Umbilical cord (tissue), 2 donors: ENCODE data around the gene TBX18. TPM values are rescaled to one million over a fixed set of nuclear protein-coding genes. Genes with fewer than 3 reads are reported as not detected.

Experiments used
- DNase-seq: peaks from one replicate; pipeline ENCODE4 v3.0.0-alpha.2; 2015; ENCODE audit warnings: low spot score
- total RNA-seq: library from RNA; depleted of rRNA; stranded (reverse); fragments of >200 nt; gene quantifications from one replicate; pipeline ENCODE4 v1.2.3, GENCODE V29; 2014; ENCODE audit warnings: low replicate concordance; ENCODE audit not compliant: insufficient read depth

The TBX18 gene
- 43.6 TPM for total RNA-seq

DNA sequence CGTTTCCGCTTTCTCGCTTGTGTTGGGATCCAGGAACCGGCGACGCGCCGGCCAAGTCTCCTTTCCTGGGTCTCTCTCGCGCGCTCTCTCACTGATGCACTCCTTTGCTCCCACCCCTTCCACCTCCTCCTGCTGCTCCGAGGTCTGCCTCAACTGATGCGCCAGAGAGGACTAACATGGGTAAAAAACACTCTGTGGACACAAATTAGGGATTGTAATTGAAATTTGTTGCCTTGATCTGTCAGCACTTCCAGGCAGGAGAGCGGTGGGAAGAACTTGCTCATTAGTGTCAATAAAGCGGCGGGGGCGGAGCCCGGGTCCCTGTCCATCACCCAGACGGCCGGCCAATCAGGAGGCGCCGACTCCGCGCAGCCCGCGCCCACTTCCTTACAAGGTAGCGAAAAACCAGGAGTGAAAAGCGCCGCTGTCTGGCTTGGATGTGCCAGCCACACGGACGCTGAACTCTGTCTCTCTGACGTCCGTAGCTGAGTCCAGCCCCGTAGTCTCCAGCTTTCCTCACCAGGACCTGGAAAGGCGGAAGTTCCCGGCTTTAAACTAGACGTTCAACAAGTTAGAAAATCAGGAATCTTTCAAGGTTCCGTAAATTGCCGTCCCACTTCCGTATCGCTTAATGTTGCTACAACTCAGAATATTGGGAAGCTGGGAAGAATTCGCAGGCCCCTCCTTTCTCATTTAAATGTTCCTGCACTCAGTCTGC is at the start of gene TBX18:
TSS of gene TBX18 (minus strand) at position 267 of the 718 bp plus-strand sequence. CDS start 417 bp downstream, outside the sequence.
- peak; percentile 96 for DNase-seq

DNA sequence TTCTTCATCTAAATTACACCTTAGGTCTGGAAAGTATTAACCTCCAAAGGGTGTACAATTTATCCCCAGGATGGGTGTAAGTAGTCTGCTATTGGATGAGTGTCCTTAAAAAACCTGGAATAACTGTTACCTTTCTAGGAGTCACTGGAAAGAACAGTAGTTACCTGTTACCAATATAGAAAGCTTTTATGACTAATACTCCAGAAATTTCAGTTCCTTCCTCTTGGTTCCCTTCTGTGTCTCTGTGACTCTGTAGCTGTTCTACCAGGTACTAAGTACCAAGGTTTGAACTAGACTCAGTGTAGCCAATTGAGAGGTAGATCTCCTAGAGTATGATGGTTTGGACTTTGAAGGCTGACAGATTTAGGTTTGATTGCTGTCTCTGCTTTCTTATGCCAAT is 47.0 kb upstream of the TBX18 start:
- DNase-seq, result no peak

DNA sequence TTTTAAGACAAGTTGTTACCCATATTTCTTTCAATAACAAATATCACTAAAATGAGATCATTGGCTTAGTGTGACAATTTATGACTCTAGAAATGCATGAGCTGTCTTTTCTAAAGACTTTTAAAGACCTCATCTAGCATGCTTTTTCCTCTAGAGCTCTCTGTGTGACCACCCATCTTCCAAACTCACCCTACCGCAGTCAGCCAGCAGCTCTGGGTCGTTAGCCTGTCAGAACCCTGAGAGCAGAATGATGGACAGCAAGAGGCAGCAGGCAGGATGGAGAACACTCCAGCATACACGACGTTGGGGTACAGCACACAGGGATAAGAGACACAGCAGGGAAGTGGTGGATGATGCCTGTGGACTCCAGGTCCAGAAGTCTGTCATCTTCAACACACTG is 45.1 kb upstream of the TBX18 start:
- no peak for DNase-seq

DNA sequence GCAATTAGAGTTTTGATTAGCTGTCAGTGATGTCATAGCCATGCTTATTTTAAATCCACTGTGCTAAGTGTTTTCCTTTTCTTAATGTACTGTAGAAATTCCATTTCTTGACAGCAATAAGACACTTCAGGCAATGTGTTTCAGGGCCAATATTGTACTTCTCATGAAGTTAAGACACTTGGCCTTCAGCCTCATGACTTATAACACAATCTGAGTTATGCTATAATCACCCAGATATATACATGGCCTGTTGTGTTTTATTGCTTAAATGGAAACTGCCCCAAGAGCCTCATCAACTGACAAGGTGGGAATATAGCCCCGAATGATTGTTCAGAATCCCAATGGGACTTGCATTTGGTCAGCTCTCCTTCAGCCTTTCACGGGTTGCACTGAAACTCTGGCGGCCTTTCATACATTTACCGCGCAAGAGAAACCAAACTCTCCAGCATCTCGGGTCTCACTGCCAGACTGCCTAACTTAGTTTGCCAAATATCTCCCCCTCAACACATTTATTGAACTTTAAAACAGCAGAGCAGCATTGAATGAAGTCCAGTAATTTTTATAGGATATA is 44.2 kb upstream of the TBX18 start:
- no peak for DNase-seq

DNA sequence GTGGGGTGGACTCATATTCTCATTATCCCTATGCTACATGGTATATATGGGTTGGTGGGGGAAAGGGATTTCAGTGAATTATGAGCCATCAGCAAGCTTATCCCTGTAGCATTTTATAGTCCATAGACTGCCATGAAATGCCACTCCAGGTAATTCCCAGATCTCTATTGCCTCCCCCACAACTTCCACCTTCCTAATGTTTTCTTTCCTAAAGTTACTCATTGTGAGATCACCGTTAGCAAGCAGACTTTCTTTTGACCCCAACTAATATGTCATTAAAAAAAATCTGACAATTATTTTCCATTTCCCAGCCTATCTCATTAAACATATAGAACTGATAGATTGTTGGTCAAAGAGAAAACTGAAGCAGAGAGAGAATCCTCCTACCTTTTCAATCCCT is 40.7 kb upstream of the TBX18 start:
- DNase-seq, result no peak

DNA sequence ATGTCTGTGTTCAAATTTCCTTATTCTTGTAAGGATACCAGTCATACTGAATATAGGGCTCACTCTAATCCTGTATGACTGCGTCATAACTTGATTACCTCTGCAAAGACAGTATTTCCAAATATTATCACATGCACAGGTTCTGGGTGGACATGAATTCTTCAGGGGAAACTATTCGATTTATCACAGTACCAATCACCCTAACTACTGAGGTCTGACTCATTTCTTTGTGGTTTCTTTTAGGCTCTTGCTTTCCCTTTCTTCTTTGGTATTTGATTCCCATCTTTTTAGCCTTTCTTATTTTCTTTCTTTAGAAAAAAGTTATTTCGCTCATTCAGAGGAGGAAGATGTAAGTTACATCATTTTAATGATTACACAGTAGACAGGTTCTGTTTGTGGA is 40.3 kb upstream of the TBX18 start:
- no peak for DNase-seq

DNA sequence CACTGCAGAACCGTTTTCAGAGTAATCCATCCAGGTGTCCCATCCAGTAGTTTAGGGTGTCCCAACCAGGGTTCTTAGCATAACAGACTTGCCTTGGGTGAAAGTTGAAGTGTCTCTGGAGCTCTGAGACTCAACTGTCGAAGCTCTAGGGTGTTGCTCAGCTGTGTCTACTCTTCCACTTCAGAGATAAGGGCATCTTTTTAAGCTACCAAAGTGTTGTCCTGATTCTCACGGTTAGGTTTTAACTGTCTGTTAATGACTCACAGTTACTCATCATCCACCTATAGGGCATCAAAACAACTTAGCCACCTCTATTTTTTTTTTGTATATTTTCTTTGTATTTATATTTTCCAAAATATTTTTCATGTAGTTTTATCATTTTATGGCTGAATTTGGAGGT is 36.9 kb upstream of the TBX18 start:
- no peak for DNase-seq

DNA sequence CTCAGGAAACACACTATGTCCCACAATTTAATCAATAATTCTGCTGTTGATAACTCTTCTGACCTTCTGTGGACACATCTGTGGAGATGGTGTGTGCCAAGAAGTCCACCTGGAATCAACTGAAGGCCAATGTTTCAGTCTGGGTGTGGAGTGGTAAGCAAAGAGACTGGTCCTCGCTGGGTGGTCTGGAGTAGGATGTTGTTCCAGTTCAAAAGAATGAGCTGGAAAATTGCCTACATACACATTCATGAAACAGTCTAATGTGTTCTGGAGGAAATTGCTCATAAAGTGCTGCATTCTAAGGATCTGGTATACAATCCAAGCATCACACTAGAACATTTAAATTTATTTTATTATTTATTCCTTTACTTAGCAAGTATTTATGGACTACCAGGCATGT is 33.9 kb upstream of the TBX18 start:
- no peak for DNase-seq

DNA sequence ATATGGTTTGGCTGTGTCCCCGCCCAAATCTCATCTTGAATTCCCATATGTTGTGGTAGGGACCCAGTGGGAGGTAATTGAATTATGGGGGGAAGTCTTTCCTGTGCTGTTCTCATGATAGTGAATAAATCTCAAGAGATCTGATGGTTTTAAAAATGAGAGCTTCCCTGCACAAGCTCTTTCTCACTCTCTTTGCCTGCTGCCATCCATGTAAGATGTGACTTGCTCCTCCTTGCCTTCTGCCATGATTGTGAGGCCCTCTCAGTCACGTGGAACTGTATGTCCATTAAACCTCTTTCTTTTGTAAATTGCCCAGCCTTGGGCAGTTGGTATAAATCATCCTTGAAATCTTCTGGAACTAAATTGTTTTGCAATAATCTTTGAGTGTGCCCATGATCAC is 31.9 kb upstream of the TBX18 start:
- DNase-seq, result no peak

DNA sequence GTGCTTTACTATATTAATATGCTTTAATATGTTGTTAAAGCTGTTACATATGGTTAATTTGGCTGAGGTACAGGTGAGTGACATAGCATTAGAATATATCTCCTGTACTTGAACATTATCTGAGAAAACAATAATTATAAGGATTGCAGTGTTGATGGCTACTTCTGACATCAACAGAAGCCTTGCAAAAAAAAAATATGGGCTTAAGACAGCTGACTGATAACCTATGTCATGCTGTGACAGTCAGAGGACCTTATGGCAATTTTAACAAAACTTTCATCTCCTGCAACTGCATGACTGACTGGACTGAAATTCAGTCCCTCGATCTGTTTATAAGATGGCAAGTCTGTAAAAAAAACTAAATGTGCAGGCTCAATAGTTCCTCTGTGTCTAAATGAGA is 27.5 kb upstream of the TBX18 start:
- no peak for DNase-seq

DNA sequence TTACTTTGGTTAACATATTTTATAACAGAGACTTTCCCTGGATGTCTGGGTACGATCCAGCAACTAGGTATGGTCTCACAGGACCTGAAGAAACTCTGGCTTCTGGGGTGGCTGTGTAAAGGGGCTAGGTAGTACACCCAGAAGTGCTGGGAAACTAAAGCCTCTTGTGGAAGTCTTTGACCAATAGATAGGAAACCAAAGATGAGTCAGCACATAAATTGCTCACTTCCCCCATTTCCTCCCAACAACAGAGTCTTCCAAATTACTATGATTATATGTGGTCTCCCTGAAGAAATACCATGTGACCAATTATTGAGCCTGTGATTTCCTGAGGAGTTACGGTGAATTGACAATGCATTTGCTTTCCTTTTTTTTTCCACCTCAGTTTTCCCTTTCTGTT is 26.8 kb upstream of the TBX18 start:
- DNase-seq, result no peak

DNA sequence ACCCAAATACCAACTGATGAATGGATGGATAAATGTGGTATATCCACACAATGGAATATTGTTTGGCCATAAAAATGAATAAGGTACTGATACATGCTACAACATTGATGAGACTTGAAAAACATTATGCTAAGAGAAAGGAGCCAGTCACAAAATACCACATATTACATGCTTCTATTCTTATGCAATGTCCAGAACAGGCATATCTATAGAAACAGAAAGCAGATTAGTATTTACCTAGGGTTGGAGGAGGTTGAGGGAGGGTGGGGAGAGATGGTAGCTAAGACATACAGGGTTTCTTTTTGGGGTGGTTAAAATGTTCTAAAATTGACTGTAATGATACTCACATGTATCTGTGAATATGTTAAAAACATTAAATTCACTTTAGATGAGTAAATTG is 24.8 kb upstream of the TBX18 start:
- DNase-seq, result no peak

DNA sequence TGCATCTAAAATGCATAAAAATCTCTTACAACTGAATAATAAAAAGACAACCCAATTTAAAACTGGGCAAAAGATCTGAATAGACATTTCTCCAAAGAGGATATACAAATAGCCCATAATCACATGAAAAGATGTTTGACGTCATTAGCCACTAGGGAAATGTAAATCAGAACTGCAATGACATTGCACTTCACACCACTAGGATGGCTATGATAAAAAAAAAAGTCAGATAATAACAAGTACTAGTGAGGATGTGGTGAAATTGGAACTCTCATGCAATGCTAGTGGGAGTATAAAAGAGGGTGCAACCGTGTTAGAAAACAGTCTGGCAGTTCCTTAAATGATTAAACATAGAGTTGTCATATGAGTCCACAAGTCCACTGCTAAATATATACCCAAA is 24.3 kb upstream of the TBX18 start:
- DNase-seq, result no peak

DNA sequence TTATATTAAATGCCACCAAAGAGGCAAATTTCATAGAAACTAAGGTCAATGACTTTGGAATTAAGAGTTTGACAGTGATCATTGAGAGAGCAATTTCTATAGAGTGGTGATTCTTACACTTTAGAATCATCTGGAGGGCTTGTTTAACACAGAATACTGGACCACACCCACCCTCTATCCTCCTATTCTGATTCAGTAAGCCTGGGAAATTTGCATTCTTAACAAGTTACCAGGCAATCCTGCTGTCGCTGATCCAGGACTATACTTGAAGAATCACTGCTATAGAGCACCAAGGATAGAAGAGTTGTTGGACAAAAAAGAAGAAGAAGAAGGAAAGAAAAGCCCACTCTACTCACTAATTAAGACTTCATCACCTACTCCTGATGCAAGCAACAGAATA is 21.3 kb upstream of the TBX18 start:
- DNase-seq, result peak; percentile 14

DNA sequence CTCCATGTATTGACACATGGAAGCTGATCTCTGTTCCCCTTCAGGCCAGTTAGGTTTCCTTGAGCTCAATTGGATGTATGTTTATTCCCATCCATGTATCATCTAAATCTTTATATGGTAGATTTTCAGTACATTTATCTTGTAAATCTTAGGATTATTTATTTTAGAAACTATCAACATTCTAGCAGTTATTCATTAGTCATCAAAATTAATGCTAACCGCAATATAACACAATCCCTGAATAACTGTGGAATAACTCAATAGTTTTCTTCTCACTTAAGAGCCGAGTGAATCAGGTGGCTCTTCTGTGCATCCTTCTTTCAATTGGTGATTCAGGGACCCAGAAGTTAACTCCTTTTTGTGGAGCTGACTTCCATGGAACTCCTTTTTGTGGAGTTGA is 15.5 kb upstream of the TBX18 start:
- no peak for DNase-seq

DNA sequence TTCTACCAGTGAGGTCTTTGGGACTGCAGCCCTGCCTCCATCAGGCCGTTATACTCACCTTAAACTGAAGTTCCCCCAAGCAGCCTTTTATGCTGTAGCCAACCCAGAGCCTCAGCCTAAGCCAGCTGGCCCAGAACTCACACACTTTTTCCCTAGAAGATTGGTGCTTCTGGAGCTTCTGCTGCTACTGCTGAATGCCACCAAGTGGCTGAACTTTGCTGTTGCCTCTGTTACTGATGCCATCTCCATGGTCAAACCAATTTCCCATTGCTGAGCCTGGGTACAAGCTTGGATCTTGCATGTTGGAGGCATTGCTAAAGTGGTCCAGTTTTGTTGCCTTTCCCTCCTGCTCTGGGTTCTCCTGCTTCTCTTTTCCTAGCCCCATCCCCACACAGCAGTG is 15.0 kb upstream of the TBX18 start:
- DNase-seq, result no peak

DNA sequence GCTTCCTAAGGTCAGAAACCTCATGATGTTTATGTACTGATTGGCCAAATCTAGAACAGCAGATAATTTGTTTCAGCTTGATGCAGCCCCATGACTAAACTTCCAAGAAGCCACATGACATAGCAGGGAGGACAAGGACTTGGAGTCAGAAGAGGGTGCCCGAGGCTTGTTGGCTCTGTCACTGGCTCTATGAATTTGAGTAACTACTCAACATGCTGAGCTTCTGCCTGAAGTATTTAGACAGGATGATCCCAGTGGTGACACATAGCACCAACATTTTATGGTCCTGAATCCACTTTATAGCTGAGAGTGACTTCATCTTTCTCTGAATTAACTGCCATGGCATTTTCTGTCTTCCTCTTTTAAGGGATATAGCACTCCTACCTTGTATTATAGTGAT is 13.5 kb upstream of the TBX18 start:
- no peak for DNase-seq

DNA sequence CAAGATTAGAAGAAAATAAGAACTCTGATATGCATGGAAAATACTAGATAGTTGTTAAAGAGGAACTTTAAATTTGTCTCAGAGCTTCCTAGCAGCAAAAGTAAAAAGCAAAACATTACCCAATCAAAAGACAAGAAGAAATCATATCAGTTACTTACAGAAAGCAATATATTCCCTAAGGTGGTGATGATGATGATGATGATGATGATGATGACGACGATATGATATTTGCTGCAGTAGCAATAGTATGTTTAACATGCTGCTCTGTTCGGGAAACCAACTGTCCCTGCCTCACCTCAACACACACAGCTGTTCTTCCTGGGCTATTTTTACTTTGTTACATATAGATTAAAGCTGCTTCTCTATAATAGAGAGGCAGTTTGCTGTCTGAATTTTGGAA is 12.0 kb upstream of the TBX18 start:
- no peak for DNase-seq

DNA sequence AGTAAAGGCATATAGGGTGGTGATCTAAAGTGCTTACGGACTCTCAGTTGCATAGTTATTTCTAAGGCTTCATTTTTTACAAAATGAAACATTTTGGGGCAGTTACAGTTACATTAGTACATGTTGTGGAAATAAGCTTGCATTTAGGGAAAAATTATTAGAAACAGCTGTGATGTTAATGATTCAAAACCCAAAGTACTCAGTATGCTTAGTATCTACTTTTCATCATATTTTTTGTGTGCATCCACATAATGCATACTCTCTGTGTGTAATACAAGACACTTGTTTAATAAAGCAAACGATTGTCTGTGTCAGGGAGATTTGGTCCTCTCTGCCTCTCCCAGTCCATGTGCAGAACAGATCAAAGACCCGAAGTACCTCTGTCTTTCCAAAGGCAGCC is 11.4 kb upstream of the TBX18 start:
- no peak for DNase-seq

DNA sequence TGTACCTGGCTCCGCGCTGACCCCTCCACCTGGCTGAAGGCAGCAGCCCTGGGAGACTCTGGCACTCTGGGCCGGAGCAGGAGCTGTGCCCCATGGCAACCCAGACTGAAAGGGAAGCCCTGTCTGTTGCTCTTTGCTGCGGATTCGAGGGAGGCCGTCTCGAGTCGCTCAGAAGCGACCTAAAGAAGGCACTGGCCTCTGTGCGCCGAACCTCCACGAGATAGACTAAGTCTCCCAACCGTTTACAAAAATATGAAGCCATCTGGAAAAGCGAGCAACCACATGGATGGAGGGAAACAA is 10.5 kb upstream of the TBX18 start:
- DNase-seq, result no peak

DNA sequence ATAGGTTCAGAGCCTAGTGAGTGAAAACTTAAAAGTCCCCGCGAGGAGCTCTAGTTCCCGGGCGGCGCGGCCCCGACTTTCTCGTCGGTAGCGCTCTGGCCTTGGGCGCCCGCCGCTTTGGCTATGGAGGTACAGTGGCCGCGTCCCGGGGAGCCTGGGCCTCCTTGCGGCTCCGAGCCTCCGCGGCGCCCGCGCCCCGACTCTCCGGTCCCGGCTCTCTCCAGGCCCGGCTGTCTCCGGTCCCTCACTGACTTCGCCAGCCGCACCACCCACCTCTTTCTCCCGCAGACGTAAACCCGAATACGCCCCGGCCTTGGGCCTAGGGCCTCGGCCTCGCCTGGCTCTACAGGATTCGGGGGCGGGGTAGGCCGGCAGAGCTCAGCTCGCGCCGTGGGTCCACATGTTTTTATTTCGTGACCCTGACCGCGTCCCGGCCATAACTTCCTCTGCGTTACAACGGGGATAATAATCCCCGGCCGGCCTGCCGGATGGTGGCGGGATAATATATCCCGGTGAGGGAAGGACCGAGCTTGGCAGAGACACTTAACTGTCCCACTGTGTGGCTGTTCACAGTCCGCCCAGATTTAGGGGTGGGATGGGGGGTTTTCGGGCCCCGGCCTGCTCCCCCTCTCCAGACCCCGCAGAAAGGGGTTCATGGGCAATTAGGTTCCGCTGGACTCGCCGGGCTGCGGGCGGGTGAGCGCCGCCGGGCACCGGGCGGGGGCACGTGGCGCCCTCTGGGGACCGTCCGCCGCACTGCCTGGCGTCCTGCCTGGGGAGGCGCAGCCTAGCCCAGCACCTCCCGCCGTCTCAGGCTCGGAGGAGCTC is 10.0 kb upstream of the TBX18 start:
- DNase-seq, result peak; percentile 45

DNA sequence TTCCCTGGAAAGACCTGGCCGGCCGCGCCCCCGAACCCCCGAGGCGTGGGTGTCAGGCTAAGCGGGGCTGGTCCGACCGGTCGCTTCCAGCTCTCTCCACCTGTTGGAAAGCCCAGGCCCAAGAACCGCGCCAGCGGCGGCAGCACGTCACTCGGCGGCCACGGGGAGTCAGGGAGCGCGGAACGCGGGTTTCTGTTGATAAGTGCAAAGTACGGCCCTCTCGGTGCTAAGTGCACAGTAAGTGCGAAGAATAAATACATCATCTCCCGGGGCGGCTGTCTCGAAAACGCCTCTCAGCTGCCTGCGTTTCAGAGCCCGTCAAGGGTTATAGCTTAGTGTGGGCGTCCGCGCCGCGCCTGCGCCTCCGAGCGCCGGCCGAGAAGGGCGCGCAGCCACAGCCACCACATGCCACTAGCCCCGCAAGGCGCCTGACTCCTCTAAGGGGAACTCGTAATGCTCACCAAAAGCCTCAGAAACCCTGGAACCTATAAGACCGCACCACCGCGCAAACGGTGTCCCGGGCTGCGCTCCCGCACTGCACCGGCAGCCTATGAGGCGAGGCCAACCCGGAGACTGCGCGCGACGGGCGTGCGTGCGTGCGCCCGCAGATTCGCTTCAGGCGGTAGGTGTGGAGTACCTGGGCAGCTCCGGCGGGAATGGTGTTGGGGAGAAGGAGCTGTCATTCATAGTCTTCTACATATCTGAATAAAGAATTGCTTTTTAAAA is 9.2 kb upstream of the TBX18 start:
- DNase-seq, result peak; percentile 38

DNA sequence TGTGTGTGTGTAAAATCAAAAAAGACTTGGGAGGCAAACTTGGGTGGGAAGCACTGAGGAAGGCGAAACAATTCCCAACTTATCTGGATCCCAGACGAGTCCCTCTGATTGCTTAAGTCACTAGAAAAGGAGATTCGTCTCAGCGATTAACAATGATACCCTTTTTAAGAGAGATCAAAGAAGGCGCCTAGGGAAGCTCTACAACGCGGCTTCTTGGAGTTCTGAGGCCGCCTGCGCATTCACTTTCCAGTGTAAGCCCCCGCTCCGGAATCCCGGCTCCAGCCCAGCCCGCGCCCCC is 8.7 kb upstream of the TBX18 start:
- DNase-seq, result peak; percentile 18
